Measurements from ENCODE around the gene GRIA1. TPM values are rescaled to one million over a fixed set of nuclear protein-coding genes. Genes with fewer than 3 reads are reported as not detected.

The GRIA1 gene
- total RNA-seq, 1 donor from 2014 or later, result 0.55 TPM

- no peak for TF ChIP-seq CTCF (IDR thresholded peaks at IDR 0.05)
- no peak overlapping the region for H3K4me3 Mint-ChIP-seq (ENCODE audit: unreplicated experiment)
Observed at GRCh38 chr5:153797484-153797883, 307.0 kb downstream of the GRIA1 start.

GRCh38 chr5:153798830-153799229, 308.4 kb downstream of the GRIA1 start:
- Mint-ChIP-seq H3K4me3 (ENCODE audit: unreplicated experiment) (no peak overlapping the region), H3K9me3 (ENCODE audit: low read depth) (no peaks in the 10 kb centered on the region), H3K27me3 (ENCODE audit: low read depth) (no peaks in the 10 kb centered on the region), H3K36me3 (ENCODE audit: low read depth) (no peaks in the 10 kb centered on the region), H3K4me1 (ENCODE audit: low read depth) (peaks cover 3% of the 10 kb centered on the region), H3K27ac (ENCODE audit: unreplicated experiment) (no peak overlapping the region)
- no peak for DNase-seq (ENCODE audit: low spot score)
- TF ChIP-seq CTCF (IDR thresholded peaks at IDR 0.05), result no peak

More at GRCh38 chr5:153797484-153797883, 307.0 kb downstream of the GRIA1 start:
- Mint-ChIP-seq H3K4me1 (ENCODE audit: low read depth) (peaks cover 3% of the 10 kb centered on the region), H3K27me3 (ENCODE audit: low read depth) (no peaks in the 10 kb centered on the region), H3K36me3 (ENCODE audit: low read depth) (no peaks in the 10 kb centered on the region), H3K9me3 (ENCODE audit: low read depth) (no peaks in the 10 kb centered on the region), H3K27ac (ENCODE audit: unreplicated experiment) (no peak overlapping the region)
- no peak for DNase-seq (ENCODE audit: low spot score)

GRCh38 chr5:153799466-153799865, 309.0 kb downstream of the GRIA1 start:
- Mint-ChIP-seq H3K4me1 (ENCODE audit: low read depth) (peaks cover 3% of the 10 kb centered on the region), H3K4me3 (ENCODE audit: unreplicated experiment) (no peak overlapping the region), H3K27ac (ENCODE audit: unreplicated experiment) (no peak overlapping the region), H3K27me3 (ENCODE audit: low read depth) (no peaks in the 10 kb centered on the region), H3K36me3 (ENCODE audit: low read depth) (no peaks in the 10 kb centered on the region), H3K9me3 (ENCODE audit: low read depth) (no peaks in the 10 kb centered on the region)
- DNase-seq (ENCODE audit: low spot score), result no peak
- no peak for TF ChIP-seq CTCF (IDR thresholded peaks at IDR 0.05)

- Mint-ChIP-seq H3K4me1 (ENCODE audit: low read depth) (peaks cover 6% of the 10 kb centered on the region), H3K9me3 (ENCODE audit: low read depth) (no peaks in the 10 kb centered on the region), H3K4me3 (ENCODE audit: unreplicated experiment) (no peak overlapping the region), H3K36me3 (ENCODE audit: low read depth) (no peaks in the 10 kb centered on the region), H3K27me3 (ENCODE audit: low read depth) (no peaks in the 10 kb centered on the region), H3K27ac (ENCODE audit: unreplicated experiment) (no peak overlapping the region)
- no peak for DNase-seq (ENCODE audit: low spot score)
- TF ChIP-seq CTCF (IDR thresholded peaks at IDR 0.05), result no peak
Observed at GRCh38 chr5:153802050-153802821, 311.8 kb downstream of the GRIA1 start.

GRCh38 chr5:153807801-153808200, 317.3 kb downstream of the GRIA1 start:
- DNase-seq (ENCODE audit: low spot score), result no peak
- no peak for TF ChIP-seq CTCF (IDR thresholded peaks at IDR 0.05)
- Mint-ChIP-seq H3K4me1 (ENCODE audit: low read depth) (peaks cover 33% of the 10 kb centered on the region), H3K9me3 (ENCODE audit: low read depth) (no peaks in the 10 kb centered on the region), H3K27me3 (ENCODE audit: low read depth) (no peaks in the 10 kb centered on the region), H3K4me3 (ENCODE audit: unreplicated experiment) (no peak overlapping the region), H3K36me3 (ENCODE audit: low read depth) (no peaks in the 10 kb centered on the region), H3K27ac (ENCODE audit: unreplicated experiment) (no peak overlapping the region)

Data from chondrocyte (in vitro differentiated cells).